WTC11 (cell line): Measurements from ENCODE around the gene OLFM4. TPM values are rescaled to one million over a fixed set of nuclear protein-coding genes. Genes with fewer than 3 reads are reported as not detected.

Experiments
- ATAC-seq: fragments of 200-7000 bp; cut with Tn5 transposase; 2 replicates; pipeline ENCODE4 v1.10.0; 2021; ENCODE audit warnings: mild to moderate bottlenecking, moderate library complexity
- CTCF ChIA-PET: fragments of 300-600 bp; sonication (Branson Sonifier 250); formaldehyde crosslinking; loops from one replicate; lab custom pipeline; 2021; ENCODE audit warnings: antibody characterized with exemption; lab: Charles Lee
- POLR2A ChIA-PET: fragments of 350-600 bp; sonication (Branson Sonifier 250); formaldehyde crosslinking; loops from one replicate; lab custom pipeline; 2021; ENCODE audit warnings: antibody characterized with exemption; lab: Charles Lee
- DNase-seq: peaks from one replicate; pipeline ENCODE4 v3.0.0; 2021; ENCODE audit warnings: low spot score
- H3K27ac Mint-ChIP-seq: 2 replicates; pipeline ENCODE4 v1.8.0; 2021; ENCODE audit warnings: mixed read lengths
- H3K27me3 Mint-ChIP-seq: 2 replicates; pipeline ENCODE4 v1.8.0; 2021; ENCODE audit warnings: low read depth, mild to moderate bottlenecking, moderate library complexity, mixed read lengths
- H3K36me3 Mint-ChIP-seq: 2 replicates; pipeline ENCODE4 v1.8.0; 2021; ENCODE audit warnings: mixed read lengths
- H3K4me1 Mint-ChIP-seq: 2 replicates; pipeline ENCODE4 v1.8.0; 2022; ENCODE audit warnings: mixed read lengths
- H3K4me3 Mint-ChIP-seq: 2 replicates; pipeline ENCODE4 v1.8.0; 2021; ENCODE audit warnings: mild to moderate bottlenecking, moderate library complexity, mixed read lengths
- H3K9me3 Mint-ChIP-seq: 2 replicates; pipeline ENCODE4 v1.8.0; 2021; ENCODE audit warnings: mixed read lengths
- CREM ChIP-seq: sonication (generic); formaldehyde crosslinking; IDR thresholded peaks from 2 replicates; pipeline ENCODE4 v1.8.1; 2022; ENCODE audit warnings: mild to moderate bottlenecking, missing genetic modification reagents, moderate library complexity
- GTF2I ChIP-seq: fragments of 250-450 bp; sonication (Bioruptor Pico); conservative IDR thresholded peaks from 2 replicates; pipeline ENCODE4 v1.4.0; 2021; ENCODE audit warnings: mild to moderate bottlenecking
- MYBL2 ChIP-seq: sonication (generic); formaldehyde crosslinking; IDR thresholded peaks from 2 replicates; pipeline ENCODE4 v1.8.1; 2023; ENCODE audit warnings: mild to moderate bottlenecking, moderate library complexity, missing genetic modification reagents
- RELA ChIP-seq: sonication (generic); formaldehyde crosslinking; IDR thresholded peaks from 2 replicates; pipeline ENCODE4 v1.8.1; 2022; ENCODE audit warnings: missing genetic modification reagents, mild to moderate bottlenecking, borderline replicate concordance
- ZNF416 ChIP-seq: fragments of 250-450 bp; sonication (Bioruptor Pico); IDR thresholded peaks from 2 replicates; pipeline ENCODE4 v1.9.0; 2021; ENCODE audit warnings: mild to moderate bottlenecking, inconsistent platforms
- ZNF671 ChIP-seq: fragments of 250-450 bp; sonication (Bioruptor Pico); IDR thresholded peaks from 2 replicates; pipeline ENCODE4 v1.8.0; 2021; ENCODE audit warnings: mild to moderate bottlenecking
- total RNA-seq: library from RNA; stranded (reverse); gene quantifications from 3 replicates; pipeline ENCODE4 v1.2.3, GENCODE V29; 2021
- TF ChIP-seq, protein P1 (sequence below): fragments of 200-600 bp; IDR thresholded peaks from 2 replicates; pipeline ENCODE4 v1.8.0; 2022; ENCODE audit warnings: antibody characterized with exemption
- TF ChIP-seq, protein P2 (sequence below): sonication (generic); formaldehyde crosslinking; IDR thresholded peaks from 2 replicates; pipeline ENCODE4 v1.8.1; 2022; ENCODE audit warnings: mild to moderate bottlenecking, moderate library complexity, missing genetic modification reagents
- TF ChIP-seq, protein P3 (sequence below): fragments of 250-450 bp; sonication (Bioruptor Pico); IDR thresholded peaks from 2 replicates; pipeline ENCODE4 v2.1.2; 2022; ENCODE audit warnings: mild to moderate bottlenecking, moderate library complexity
- TF ChIP-seq, protein P4 (sequence below): sonication (generic); formaldehyde crosslinking; IDR thresholded peaks from 2 replicates; pipeline ENCODE4 v1.8.1; 2023; ENCODE audit warnings: mild to moderate bottlenecking, missing genetic modification reagents, borderline replicate concordance
- TF ChIP-seq, protein P5 (sequence below): sonication (generic); formaldehyde crosslinking; IDR thresholded peaks from 2 replicates; pipeline ENCODE4 v1.8.1; 2023; ENCODE audit warnings: mild to moderate bottlenecking, missing genetic modification reagents, moderate library complexity

OLFM4 gene
- total RNA-seq, 1 experiment from 2014 or later = 0.17 TPM

DNA sequence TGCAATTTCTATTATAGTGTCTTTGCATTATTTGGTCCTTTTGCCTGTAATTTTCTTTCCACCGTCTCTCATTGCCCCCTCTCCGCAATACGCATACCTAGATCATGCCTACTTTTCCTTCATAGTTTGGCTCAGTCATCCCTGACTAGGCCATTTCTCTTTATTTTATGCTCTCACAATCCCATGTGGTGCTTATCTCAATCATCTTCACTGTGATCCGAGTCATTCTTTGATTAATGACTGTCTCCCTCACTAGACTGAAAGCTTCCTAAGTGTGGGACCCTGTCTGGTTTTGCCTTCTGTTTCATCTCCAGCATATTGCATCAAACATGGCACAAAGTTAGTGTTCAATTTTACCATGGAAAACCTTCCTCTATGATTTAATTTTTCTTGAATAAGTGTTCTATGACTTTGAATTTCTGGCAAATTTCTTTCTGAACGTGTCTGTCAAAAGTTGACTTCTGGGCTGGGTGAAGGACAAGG, 43.7 kb upstream of the OLFM4 start (continued):
- TF ChIP-seq, protein P1, sequence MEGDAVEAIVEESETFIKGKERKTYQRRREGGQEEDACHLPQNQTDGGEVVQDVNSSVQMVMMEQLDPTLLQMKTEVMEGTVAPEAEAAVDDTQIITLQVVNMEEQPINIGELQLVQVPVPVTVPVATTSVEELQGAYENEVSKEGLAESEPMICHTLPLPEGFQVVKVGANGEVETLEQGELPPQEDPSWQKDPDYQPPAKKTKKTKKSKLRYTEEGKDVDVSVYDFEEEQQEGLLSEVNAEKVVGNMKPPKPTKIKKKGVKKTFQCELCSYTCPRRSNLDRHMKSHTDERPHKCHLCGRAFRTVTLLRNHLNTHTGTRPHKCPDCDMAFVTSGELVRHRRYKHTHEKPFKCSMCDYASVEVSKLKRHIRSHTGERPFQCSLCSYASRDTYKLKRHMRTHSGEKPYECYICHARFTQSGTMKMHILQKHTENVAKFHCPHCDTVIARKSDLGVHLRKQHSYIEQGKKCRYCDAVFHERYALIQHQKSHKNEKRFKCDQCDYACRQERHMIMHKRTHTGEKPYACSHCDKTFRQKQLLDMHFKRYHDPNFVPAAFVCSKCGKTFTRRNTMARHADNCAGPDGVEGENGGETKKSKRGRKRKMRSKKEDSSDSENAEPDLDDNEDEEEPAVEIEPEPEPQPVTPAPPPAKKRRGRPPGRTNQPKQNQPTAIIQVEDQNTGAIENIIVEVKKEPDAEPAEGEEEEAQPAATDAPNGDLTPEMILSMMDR = no peak
- TF ChIP-seq CREM (CRISPR knock-in tag) (no peak), RELA (no peak), ZNF416 (no peak), GTF2I (CRISPR knock-in tag) (no peak), MYBL2 (CRISPR knock-in tag) (no peak)
- TF ChIP-seq, protein P2, sequence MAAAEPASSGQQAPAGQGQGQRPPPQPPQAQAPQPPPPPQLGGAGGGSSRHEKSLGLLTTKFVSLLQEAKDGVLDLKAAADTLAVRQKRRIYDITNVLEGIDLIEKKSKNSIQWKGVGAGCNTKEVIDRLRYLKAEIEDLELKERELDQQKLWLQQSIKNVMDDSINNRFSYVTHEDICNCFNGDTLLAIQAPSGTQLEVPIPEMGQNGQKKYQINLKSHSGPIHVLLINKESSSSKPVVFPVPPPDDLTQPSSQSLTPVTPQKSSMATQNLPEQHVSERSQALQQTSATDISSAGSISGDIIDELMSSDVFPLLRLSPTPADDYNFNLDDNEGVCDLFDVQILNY (CRISPR knock-in tag) = no peak

DNA sequence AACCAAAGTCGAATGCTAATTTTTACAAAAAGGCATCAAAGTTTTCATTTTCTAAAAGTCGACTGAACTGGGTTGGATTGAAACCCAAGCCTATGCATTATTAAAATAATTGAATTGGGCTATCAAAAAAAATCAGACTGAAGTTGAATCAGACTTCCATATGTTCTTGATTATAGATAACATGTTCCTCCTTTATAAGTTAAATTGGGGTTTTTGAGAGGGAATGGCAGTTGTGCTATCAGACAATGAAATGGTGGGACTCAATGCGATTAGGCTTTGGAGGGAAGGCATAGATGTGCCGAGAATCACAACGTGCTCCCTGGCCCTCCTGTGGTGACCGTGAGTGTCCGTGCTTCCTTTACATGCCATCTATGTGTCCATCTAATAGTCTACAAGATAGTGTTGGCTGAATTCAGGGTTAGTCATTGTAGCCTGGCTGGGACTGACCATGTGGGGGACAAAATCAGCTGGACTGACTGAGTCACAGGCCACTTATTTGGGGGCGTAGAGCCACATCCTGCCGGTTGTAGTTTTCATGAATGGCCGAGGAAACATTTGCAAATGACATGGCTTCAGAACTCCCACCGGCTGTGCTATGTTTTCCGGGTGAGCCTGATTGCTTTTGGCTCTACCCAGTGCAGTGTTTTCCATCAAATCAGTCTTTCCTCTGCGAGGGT, 37.1 kb upstream of the OLFM4 start:
- DNase-seq (no peak), ATAC-seq (peak; percentile 28)
- ChIA-PET POLR2A (no interaction called here), CTCF (interaction anchor here (1.0 to 4.2 kb wide), 3 partner anchors 23 to 94 kb away, joined by 3 to 23 read pairs (median 3); no protein-coding TSS in a partner anchor)
- no peaks in the 10 kb centered on the region for H3K27me3 Mint-ChIP-seq
- no peaks in the 10 kb centered on the region for H3K36me3 Mint-ChIP-seq
- no peak overlapping the region; the same call in 1 of the 2 replicates for H3K27ac Mint-ChIP-seq
- peaks cover 3% of the 10 kb centered on the region; the same call in 1 of the 2 replicates for H3K9me3 Mint-ChIP-seq
- H3K4me1 Mint-ChIP-seq = peaks cover 39% of the 10 kb centered on the region
- no peak for TF ChIP-seq ZNF671
- TF ChIP-seq, protein P3, sequence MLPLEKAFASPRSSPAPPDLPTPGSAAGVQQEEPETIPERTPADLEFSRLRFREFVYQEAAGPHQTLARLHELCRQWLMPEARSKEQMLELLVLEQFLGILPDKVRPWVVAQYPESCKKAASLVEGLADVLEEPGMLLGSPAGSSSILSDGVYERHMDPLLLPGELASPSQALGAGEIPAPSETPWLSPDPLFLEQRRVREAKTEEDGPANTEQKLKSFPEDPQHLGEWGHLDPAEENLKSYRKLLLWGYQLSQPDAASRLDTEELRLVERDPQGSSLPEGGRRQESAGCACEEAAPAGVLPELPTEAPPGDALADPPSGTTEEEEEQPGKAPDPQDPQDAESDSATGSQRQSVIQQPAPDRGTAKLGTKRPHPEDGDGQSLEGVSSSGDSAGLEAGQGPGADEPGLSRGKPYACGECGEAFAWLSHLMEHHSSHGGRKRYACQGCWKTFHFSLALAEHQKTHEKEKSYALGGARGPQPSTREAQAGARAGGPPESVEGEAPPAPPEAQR (CRISPR knock-in tag) = 0 out of 2 replicates have a peak, but pooled peaks have one; percentile 8
- H3K4me3 Mint-ChIP-seq = no peak overlapping the region

DNA sequence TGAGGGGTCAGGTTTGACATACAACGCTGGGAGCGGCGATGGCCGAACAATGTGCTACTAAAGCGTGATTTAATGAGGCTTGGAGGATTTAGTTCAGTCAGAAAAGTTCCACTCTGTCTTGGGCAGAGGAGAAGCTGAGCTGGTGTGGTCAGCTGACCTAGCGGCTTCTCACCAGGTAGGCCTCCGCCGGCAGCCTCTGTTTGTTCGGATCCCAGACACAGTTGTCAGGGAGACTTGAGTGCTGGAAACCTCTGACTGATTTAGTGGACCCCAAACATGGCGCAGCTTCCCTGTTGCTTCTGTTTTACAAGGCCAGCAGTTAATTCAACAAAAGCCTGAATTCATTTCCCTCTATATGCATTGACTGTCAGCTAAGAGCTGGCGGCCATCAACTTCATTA, 36.5 kb upstream of the OLFM4 start:
- Mint-ChIP-seq H3K4me1 (peaks cover 39% of the 10 kb centered on the region), H3K9me3 (peaks cover 3% of the 10 kb centered on the region; the same call in 1 of the 2 replicates), H3K27ac (no peak overlapping the region; the same call in 1 of the 2 replicates), H3K4me3 (no peak overlapping the region), H3K36me3 (no peaks in the 10 kb centered on the region), H3K27me3 (no peaks in the 10 kb centered on the region)
- ChIA-PET CTCF (interaction anchor here (1.0 to 4.2 kb wide), 3 partner anchors 24 to 95 kb away, joined by 3 to 23 read pairs (median 3); no protein-coding TSS in a partner anchor), POLR2A (no interaction called here)
- no peak for DNase-seq
- TF ChIP-seq, protein P4, sequence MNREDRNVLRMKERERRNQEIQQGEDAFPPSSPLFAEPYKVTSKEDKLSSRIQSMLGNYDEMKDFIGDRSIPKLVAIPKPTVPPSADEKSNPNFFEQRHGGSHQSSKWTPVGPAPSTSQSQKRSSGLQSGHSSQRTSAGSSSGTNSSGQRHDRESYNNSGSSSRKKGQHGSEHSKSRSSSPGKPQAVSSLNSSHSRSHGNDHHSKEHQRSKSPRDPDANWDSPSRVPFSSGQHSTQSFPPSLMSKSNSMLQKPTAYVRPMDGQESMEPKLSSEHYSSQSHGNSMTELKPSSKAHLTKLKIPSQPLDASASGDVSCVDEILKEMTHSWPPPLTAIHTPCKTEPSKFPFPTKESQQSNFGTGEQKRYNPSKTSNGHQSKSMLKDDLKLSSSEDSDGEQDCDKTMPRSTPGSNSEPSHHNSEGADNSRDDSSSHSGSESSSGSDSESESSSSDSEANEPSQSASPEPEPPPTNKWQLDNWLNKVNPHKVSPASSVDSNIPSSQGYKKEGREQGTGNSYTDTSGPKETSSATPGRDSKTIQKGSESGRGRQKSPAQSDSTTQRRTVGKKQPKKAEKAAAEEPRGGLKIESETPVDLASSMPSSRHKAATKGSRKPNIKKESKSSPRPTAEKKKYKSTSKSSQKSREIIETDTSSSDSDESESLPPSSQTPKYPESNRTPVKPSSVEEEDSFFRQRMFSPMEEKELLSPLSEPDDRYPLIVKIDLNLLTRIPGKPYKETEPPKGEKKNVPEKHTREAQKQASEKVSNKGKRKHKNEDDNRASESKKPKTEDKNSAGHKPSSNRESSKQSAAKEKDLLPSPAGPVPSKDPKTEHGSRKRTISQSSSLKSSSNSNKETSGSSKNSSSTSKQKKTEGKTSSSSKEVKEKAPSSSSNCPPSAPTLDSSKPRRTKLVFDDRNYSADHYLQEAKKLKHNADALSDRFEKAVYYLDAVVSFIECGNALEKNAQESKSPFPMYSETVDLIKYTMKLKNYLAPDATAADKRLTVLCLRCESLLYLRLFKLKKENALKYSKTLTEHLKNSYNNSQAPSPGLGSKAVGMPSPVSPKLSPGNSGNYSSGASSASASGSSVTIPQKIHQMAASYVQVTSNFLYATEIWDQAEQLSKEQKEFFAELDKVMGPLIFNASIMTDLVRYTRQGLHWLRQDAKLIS (CRISPR knock-in tag) = no peak
- TF ChIP-seq, protein P5, sequence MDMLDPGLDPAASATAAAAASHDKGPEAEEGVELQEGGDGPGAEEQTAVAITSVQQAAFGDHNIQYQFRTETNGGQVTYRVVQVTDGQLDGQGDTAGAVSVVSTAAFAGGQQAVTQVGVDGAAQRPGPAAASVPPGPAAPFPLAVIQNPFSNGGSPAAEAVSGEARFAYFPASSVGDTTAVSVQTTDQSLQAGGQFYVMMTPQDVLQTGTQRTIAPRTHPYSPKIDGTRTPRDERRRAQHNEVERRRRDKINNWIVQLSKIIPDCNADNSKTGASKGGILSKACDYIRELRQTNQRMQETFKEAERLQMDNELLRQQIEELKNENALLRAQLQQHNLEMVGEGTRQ (CRISPR knock-in tag) = peak; percentile 53
- no peak for ATAC-seq
